A549 (cell line): ENCODE results near the gene RAB37. TPM values are rescaled to one million over a fixed set of nuclear protein-coding genes. Genes with fewer than 3 reads are reported as not detected.

Experiments
- ATAC-seq, 2 experiments: fragments of 200-7000 bp in 1 of 2; fragments of >200 bp in 1 of 2; cut with Nextera tagmentation in 1 of 2; cut with Tn5 transposase in 1 of 2; 3 replicates each; pipeline versions ENCODE4 v1.8.0 to v1.9.1; 2018 to 2020; ENCODE audit warnings: mild to moderate bottlenecking in 1 of 2, moderate library complexity in 1 of 2
- CTCF ChIA-PET: fragments of 300-600 bp; sonication (Branson Sonifier 250); formaldehyde crosslinking; extraction: SDS; loops from one replicate; lab custom pipeline; 2021; ENCODE audit warnings: antibody characterized with exemption, inconsistent platforms; lab: Yijun Ruan, JAX
- POLR2A ChIA-PET: fragments of 350-600 bp; formaldehyde crosslinking; extraction: SDS; loops from one replicate; lab custom pipeline; 2021; ENCODE audit warnings: antibody characterized with exemption, inconsistent platforms; lab: Yijun Ruan, JAX
- DNase-seq, 2 experiments: peaks; one replicate each; pipeline versions ENCODE4 v3.0.0 to v3.0.0-alpha.2; 2011 to 2016; ENCODE audit warnings: low read depth in 1 of 2, low spot score in 1 of 2
- FAIRE-seq: peaks from 2 replicates; lab custom pipeline; 2011; peaks lifted over from hg19 to GRCh38; lab: Jason Lieb, UNC
- H3K27ac ChIP-seq, 2 experiments: fragments of >200 bp; sonication (Bioruptor Twin); formaldehyde crosslinking; 3 replicates each; pipeline ENCODE4 v1.5.1; 2016 to 2017
- H3K4me1 ChIP-seq: fragments of >200 bp; sonication (Bioruptor Twin); formaldehyde crosslinking; 3 replicates; pipeline ENCODE4 v1.6.1; 2016
- H3K4me2 ChIP-seq: fragments of >200 bp; sonication (Bioruptor Twin); formaldehyde crosslinking; 3 replicates; pipeline ENCODE4 v1.6.1; 2016
- H3K4me3 ChIP-seq: fragments of >200 bp; sonication (Bioruptor Twin); formaldehyde crosslinking; 3 replicates; pipeline ENCODE4 v1.5.1; 2016
- H3K9me3 ChIP-seq: fragments of >200 bp; sonication (Bioruptor Twin); formaldehyde crosslinking; 3 replicates; pipeline ENCODE4 v1.6.1; 2016
- BHLHE40 ChIP-seq: IDR thresholded peaks from 2 replicates; pipeline ENCODE4 v1.6.1; 2012; ENCODE audit warnings: low read depth, low read length, inconsistent platforms
- CBX2 ChIP-seq: fragments of 200-600 bp; sonication (generic); IDR thresholded peaks from 2 replicates; pipeline ENCODE4 v1.6.1; 2016; ENCODE audit warnings: low read depth, mild to moderate bottlenecking, borderline replicate concordance
- FOSB ChIP-seq: fragments of 250-450 bp; sonication (Bioruptor Pico); IDR thresholded peaks from 2 replicates; pipeline ENCODE4 v1.5.0; 2020; ENCODE audit warnings: mild to moderate bottlenecking, moderate library complexity
- HES2 ChIP-seq: fragments of >200 bp; sonication (Bioruptor Twin); formaldehyde crosslinking; IDR thresholded peaks from 2 replicates; pipeline ENCODE4 v1.6.1; 2016
- HMGXB4 ChIP-seq: fragments of 250-450 bp; sonication (Bioruptor Pico); IDR thresholded peaks from 2 replicates; pipeline ENCODE4 v1.5.0; 2021; ENCODE audit warnings: mild to moderate bottlenecking, moderate library complexity, borderline replicate concordance
- HOXB13 ChIP-seq: fragments of 250-450 bp; sonication (Bioruptor Pico); IDR thresholded peaks from 2 replicates; pipeline ENCODE4 v1.5.0; 2020; ENCODE audit warnings: low read depth, mild to moderate bottlenecking, moderate library complexity
- RAD21 ChIP-seq, 2 experiments: fragments of >200 bp in 1 of 2; sonication (Bioruptor Twin) in 1 of 2; formaldehyde crosslinking in 1 of 2; IDR thresholded peaks in 1 of 2; conservative IDR thresholded peaks in 1 of 2; 2 replicates in 1 of 2; 3 replicates in 1 of 2; pipeline ENCODE4 v1.6.1; 2012 to 2018; ENCODE audit warnings: inconsistent platforms in 1 of 2
- REST ChIP-seq: fragments of 200-600 bp; sonication (generic); IDR thresholded peaks from 2 replicates; pipeline ENCODE4 v1.6.1; 2016; ENCODE audit warnings: antibody characterized with exemption, mild to moderate bottlenecking, moderate library complexity
- SREBF2 ChIP-seq: fragments of 450-650 bp; IDR thresholded peaks from 2 replicates; pipeline ENCODE4 v1.6.1; 2014; ENCODE audit warnings: mild to moderate bottlenecking, moderate library complexity
- TFCP2L1 ChIP-seq: fragments of 250-450 bp; sonication (Bioruptor Pico); IDR thresholded peaks from 2 replicates; pipeline ENCODE4 v1.5.0; 2021; ENCODE audit warnings: mild to moderate bottlenecking
- WGBS: methylation state at CpG from one replicate; pipeline ENCODE4 v1.1.6; 2017; ENCODE audit errors: missing lambda C conversion rate; 5-methylcytosine and 5-hydroxymethylcytosine counted together
- polyA plus RNA-seq, 4 experiments: library from polyadenylated mRNA; depleted of rRNA in 3 of 4; stranded (reverse); fragments of >200 nt; fragmentation: RNase III in 1 of 4; extraction: RNeasy Plus Mini Kit Qiagen cat#74134 plus additional on column Dnase treatment in 1 of 4; gene quantifications; 2 replicates in 3 of 4; 3 replicates in 1 of 4; pipeline ENCODE4 v1.2.3, GENCODE V29; 2011 to 2017

The RAB37 gene
- polyA plus RNA-seq, 2 of the 4 experiments (the other 2 are of a cell fraction) = 2.4 to 15.8 TPM

GRCh38 chr17:74790161-74791058 lies 53.4 kb downstream of the RAB37 start:
- Histone ChIP-seq H3K4me3 (no peak overlapping the region), H3K4me2 (no peak overlapping the region), H3K27ac (no peak overlapping the region), H3K9me3 (no peaks in the 10 kb centered on the region), H3K4me1 (no peaks in the 10 kb centered on the region)
- CTCF ChIA-PET = interaction anchor here (0.6 to 53.6 kb wide), 47 partner anchors 10 to 1507 kb away, joined by 3 to 1302 read pairs (median 5); partner anchors contain the start of genes CD300LF, FDXR, GRIN2C and MRPL58
- POLR2A ChIA-PET = interaction anchor here (0.7 to 1.8 kb wide), 2 partner anchors 41 to 83 kb away, joined by 3 to 6 read pairs; partner anchors contain the start of gene FDXR
- TF ChIP-seq TFCP2L1 (no peak), FOSB (CRISPR knock-in tag) (no peak), HOXB13 (CRISPR knock-in tag) (no peak), RAD21 (conservative IDR thresholded peaks at IDR 0.05 in 1 of 2, IDR thresholded peaks at IDR 0.05 in 1 of 2) (no peak), REST (no peak), SREBF2 (no peak)
- DNase-seq = no peak
- WGBS = 86% methylated on average over 21 of the region's 21 CpGs
- ATAC-seq = no peak
- no peak for FAIRE-seq

GRCh38 chr17:74792586-74793105 lies 55.6 kb downstream of the RAB37 start:
- H3K9me3 ChIP-seq = no peaks in the 10 kb centered on the region
- H3K4me1 ChIP-seq = no peaks in the 10 kb centered on the region
- no peak for TF ChIP-seq HMGXB4 (CRISPR knock-in tag)
- ChIA-PET CTCF (interaction anchor here (0.6 to 53.6 kb wide), 20 partner anchors 8 to 196 kb away, joined by 3 to 1302 read pairs (median 14); partner anchors contain the start of genes FDXR, GRIN2C, NAT9 and RAB37), POLR2A (no interaction called here)
- no peak for DNase-seq
- 89% methylated on average over 12 of the region's 12 CpGs for WGBS
- no peak for FAIRE-seq
- no peak overlapping the region for H3K4me3 ChIP-seq
- H3K27ac ChIP-seq = no peak overlapping the region
- no peak for ATAC-seq
- H3K4me2 ChIP-seq = no peak overlapping the region

- FAIRE-seq = no peak
- H3K4me1 ChIP-seq = no peaks in the 10 kb centered on the region
- no peak overlapping the region for H3K27ac ChIP-seq
- no peak for ATAC-seq
- no peak for DNase-seq
- WGBS = 93% methylated on average over 18 of the region's 18 CpGs
- no peaks in the 10 kb centered on the region for H3K9me3 ChIP-seq
- no peak overlapping the region for H3K4me3 ChIP-seq
- ChIA-PET POLR2A (no interaction called here), CTCF (interaction anchor here (1.6 to 53.6 kb wide), 7 partner anchors 9 to 163 kb away, joined by 6 to 1302 read pairs (median 11); partner anchors contain the start of genes FDXR, GRIN2C and NAT9)
- TF ChIP-seq RAD21 (conservative IDR thresholded peaks at IDR 0.05 in 1 of 2, IDR thresholded peaks at IDR 0.05 in 1 of 2) = no peak
- no peak for TF ChIP-seq CBX2
- no peak for TF ChIP-seq HES2
- no peak for TF ChIP-seq BHLHE40
- TF ChIP-seq REST = no peak
- no peak overlapping the region for H3K4me2 ChIP-seq
Measured at GRCh38 chr17:74795327-74796020, 58.4 kb downstream of the RAB37 start.
